IMR-90 (cell line): ENCODE data around the gene HOXD10. TPM values are rescaled to one million over a fixed set of nuclear protein-coding genes. Genes with fewer than 3 reads are reported as not detected.

Source experiments
- ATAC-seq: fragments of 200-7000 bp; cut with Tn5 transposase; 2 replicates; pipeline ENCODE4 v1.9.1; 2020; ENCODE audit warnings: low read depth, mild to moderate bottlenecking, moderate library complexity
- BruUV-seq: library from RNA; stranded (reverse); fragments of 400-500 nt; replicated peaks from 2 replicates; lab custom pipeline; 2021; lab: Mats Ljungman, UMichigan
- CTCF ChIA-PET: fragments of 300-600 bp; formaldehyde crosslinking; extraction: SDS; loops from one replicate; lab custom pipeline; 2021; ENCODE audit warnings: antibody characterized with exemption; lab: Yijun Ruan, JAX
- POLR2A ChIA-PET: fragments of 300-600 bp; sonication (Branson Sonifier 250); formaldehyde crosslinking; loops from one replicate; lab custom pipeline; 2022; ENCODE audit warnings: antibody characterized with exemption; ENCODE audit not compliant: unreplicated experiment; lab: Charles Lee
- DNase-seq: peaks from one replicate; pipeline ENCODE4 v3.0.0; 2013
- H2AFZ ChIP-seq: replicated peaks from 2 replicates; pipeline ENCODE3; 2013; ENCODE audit warnings: low read length, mild to moderate bottlenecking; ENCODE audit not compliant: poor library complexity
- H2AK5ac ChIP-seq: 2 replicates; pipeline ENCODE4 v1.6.1; 2013; ENCODE audit warnings: low read depth, low read length, inconsistent platforms
- H2AK9ac ChIP-seq: replicated peaks from 2 replicates; pipeline ENCODE3; 2013; ENCODE audit warnings: mild to moderate bottlenecking, low read depth, low read length, moderate library complexity; ENCODE audit not compliant: poor library complexity
- H2BK120ac ChIP-seq: 2 replicates; pipeline ENCODE4 v1.6.1; 2013; ENCODE audit warnings: low read depth, low read length, inconsistent platforms
- H2BK15ac ChIP-seq: 3 replicates; pipeline ENCODE4 v1.6.1; 2013; ENCODE audit warnings: low read depth, low read length, inconsistent platforms
- H2BK20ac ChIP-seq: 2 replicates; pipeline ENCODE4 v1.6.1; 2013; ENCODE audit warnings: low read depth, mild to moderate bottlenecking, inconsistent platforms, low read length, moderate library complexity
- H2BK5ac ChIP-seq: 2 replicates; pipeline ENCODE4 v1.6.1; 2013; ENCODE audit warnings: mild to moderate bottlenecking, low read depth, low read length, inconsistent platforms; ENCODE audit not compliant: poor library complexity, severe bottlenecking
- H3K14ac ChIP-seq: replicated peaks from 2 replicates; pipeline ENCODE4 v1.6.1; 2013; ENCODE audit warnings: low read depth, low read length, inconsistent platforms
- H3K18ac ChIP-seq: 2 replicates; pipeline ENCODE4 v1.6.1; 2013; ENCODE audit warnings: low read depth, low read length, control low read depth
- H3K23ac ChIP-seq: 2 replicates; pipeline ENCODE4 v1.6.1; 2013; ENCODE audit warnings: low read depth, low read length, inconsistent platforms
- H3K27ac ChIP-seq: 2 replicates; pipeline ENCODE4 v1.5.1; 2013; ENCODE audit warnings: mild to moderate bottlenecking, control low read depth, low read length; ENCODE audit not compliant: insufficient read depth
- H3K27me3 ChIP-seq: 2 replicates; pipeline ENCODE4 v1.6.1; 2013; ENCODE audit warnings: low read length; ENCODE audit not compliant: control insufficient read depth, insufficient read depth
- H3K36me3 ChIP-seq: 2 replicates; pipeline ENCODE4 v1.6.1; 2013; ENCODE audit warnings: low read length, mixed read lengths; ENCODE audit not compliant: control insufficient read depth, insufficient read depth
- H3K4ac ChIP-seq: 2 replicates; pipeline ENCODE4 v1.6.1; 2013; ENCODE audit warnings: low read depth, low read length, inconsistent platforms
- H3K4me1 ChIP-seq: 2 replicates; pipeline ENCODE4 v1.6.1; 2013; ENCODE audit warnings: low read length, mixed read lengths; ENCODE audit not compliant: control insufficient read depth, insufficient read depth
- H3K4me2 ChIP-seq: 2 replicates; pipeline ENCODE4 v1.6.1; 2013; ENCODE audit warnings: low read depth, mild to moderate bottlenecking, control low read depth, low read length, moderate library complexity
- H3K4me3 ChIP-seq: 2 replicates; pipeline ENCODE4 v1.5.1; 2013; ENCODE audit warnings: low read depth, mild to moderate bottlenecking, control low read depth, low read length, moderate library complexity; ENCODE audit not compliant: insufficient read depth
- H3K56ac ChIP-seq: 2 replicates; pipeline ENCODE4 v1.6.1; 2013; ENCODE audit warnings: low read length, inconsistent platforms; ENCODE audit not compliant: insufficient read depth; ENCODE audit errors: extremely low read depth
- H3K79me1 ChIP-seq, 2 experiments: 2 replicates each; pipeline ENCODE4 v1.6.1; 2013; ENCODE audit warnings: low read length in 2 of 2, inconsistent platforms in 1 of 2, low read depth in 1 of 2
- H3K9ac ChIP-seq: 2 replicates; pipeline ENCODE4 v1.6.1; 2013; ENCODE audit warnings: low read depth, low read length, control low read depth
- H3K9me1 ChIP-seq: 2 replicates; pipeline ENCODE4 v1.6.1; 2013; ENCODE audit warnings: low read length, inconsistent platforms; ENCODE audit not compliant: insufficient read depth
- H3K9me3 ChIP-seq: 2 replicates; pipeline ENCODE4 v1.6.1; 2013; ENCODE audit warnings: low read length; ENCODE audit not compliant: control insufficient read depth, insufficient read depth
- H4K20me1 ChIP-seq: 2 replicates; pipeline ENCODE4 v1.6.1; 2013; ENCODE audit warnings: low read length, inconsistent platforms; ENCODE audit not compliant: insufficient read depth
- H4K5ac ChIP-seq: 2 replicates; pipeline ENCODE4 v1.6.1; 2013; ENCODE audit warnings: mild to moderate bottlenecking, low read depth, low read length, control low read depth
- H4K8ac ChIP-seq, 2 experiments: 2 replicates each; pipeline ENCODE4 v1.6.1; 2013; ENCODE audit warnings: low read depth in 2 of 2, low read length in 2 of 2, control low read depth in 1 of 2, inconsistent platforms in 1 of 2
- H4K91ac ChIP-seq: 2 replicates; pipeline ENCODE4 v1.6.1; 2013; ENCODE audit warnings: low read depth, low read length, inconsistent platforms; ENCODE audit not compliant: insufficient read depth
- BHLHE40 ChIP-seq: fragments of 150-350 bp; IDR thresholded peaks from 2 replicates; pipeline ENCODE4 v1.6.1; 2016; ENCODE audit warnings: mild to moderate bottlenecking, low read depth, low read length
- CHD1 ChIP-seq: IDR thresholded peaks from 2 replicates; pipeline ENCODE4 v1.6.1; 2012; ENCODE audit warnings: low read depth, low read length, improper control_type of control experiment
- ELK1 ChIP-seq: fragments of 150-350 bp; IDR thresholded peaks from 2 replicates; pipeline ENCODE4 v1.6.1; 2016; ENCODE audit warnings: low read depth, mild to moderate bottlenecking, low read length, moderate library complexity, borderline replicate concordance
- MAFK ChIP-seq: IDR thresholded peaks from 2 replicates; pipeline ENCODE4 v1.6.1; 2012; ENCODE audit warnings: low read depth, low read length, improper control_type of control experiment
- MXI1 ChIP-seq: IDR thresholded peaks from 2 replicates; pipeline ENCODE4 v1.6.1; 2012; ENCODE audit warnings: low read depth, mild to moderate bottlenecking, low read length, moderate library complexity, borderline replicate concordance
- POLR2A ChIP-seq: IDR thresholded peaks from 2 replicates; pipeline ENCODE4 v1.6.1; 2012; ENCODE audit warnings: mild to moderate bottlenecking, low read depth, low read length
- RAD21 ChIP-seq: IDR thresholded peaks from 2 replicates; pipeline ENCODE4 v1.6.1; 2012; ENCODE audit warnings: low read length, improper control_type of control experiment
- RCOR1 ChIP-seq: IDR thresholded peaks from 2 replicates; pipeline ENCODE4 v1.6.1; 2012; ENCODE audit warnings: mild to moderate bottlenecking, low read length, improper control_type of control experiment; ENCODE audit not compliant: insufficient replicate concordance
- RFX5 ChIP-seq: IDR thresholded peaks from 2 replicates; pipeline ENCODE4 v1.8.0; 2012; ENCODE audit warnings: low read depth, mild to moderate bottlenecking, low read length, moderate library complexity
- SMC3 ChIP-seq: fragments of 150-350 bp; IDR thresholded peaks from 2 replicates; pipeline ENCODE4 v1.6.1; 2016; ENCODE audit warnings: low read depth, mild to moderate bottlenecking, antibody characterized with exemption, low read length, moderate library complexity
- whole genome bisulfite sequencing, 2 experiments: methylation state at CpG; one replicate each; pipeline versions ENCODE4 v1.1.5 to v1.1.7; 2013; ENCODE audit warnings: missing lambda C conversion rate in 2 of 2; ENCODE audit not compliant: insufficient read length in 1 of 2; ENCODE audit errors: extremely low coverage in 2 of 2; 5-methylcytosine and 5-hydroxymethylcytosine counted together
- dilution Hi-C: fragments of 300-500 bp; cut with HindIII; formaldehyde crosslinking; loops from one replicate; pipeline ENCODE4 v1.14.3; 2018; ENCODE audit warnings: low sequenced_read_pairs; ENCODE audit not compliant: unreplicated experiment
- in situ Hi-C: fragments of 300-500 bp; cut with MboI; formaldehyde crosslinking; loops from 3 replicates; pipeline ENCODE4 v1.14.3; 2019; ENCODE audit warnings: low sequenced_read_pairs, inconsistent platforms, mixed read lengths
- intact Hi-C: fragments of 100-400 bp; cut with micrococcal nuclease; formaldehyde crosslinking; loops from 2 replicates; pipeline ENCODE4 v1.10.0; 2022
- polyA plus RNA-seq, 3 experiments: library from polyadenylated mRNA; depleted of rRNA; stranded (reverse); fragments of >200 nt; gene quantifications; 2 replicates each; pipeline ENCODE4 v1.2.3, GENCODE V29; 2012; ENCODE audit warnings: low replicate concordance in 1 of 3
- total RNA-seq: library from RNA; depleted of rRNA; stranded (reverse); fragments of >200 nt; gene quantifications from 2 replicates; pipeline ENCODE4 v1.2.3, GENCODE V29; 2012
- TF ChIP-seq, protein P1 (sequence below): conservative IDR thresholded peaks from 2 replicates; pipeline ENCODE4 v1.5.1; 2012; ENCODE audit warnings: mild to moderate bottlenecking, low read depth, low read length, improper control_type of control experiment
- TF ChIP-seq, protein P2 (sequence below): fragments of 150-350 bp; IDR thresholded peaks from 2 replicates; pipeline ENCODE4 v1.6.1; 2017; ENCODE audit warnings: mild to moderate bottlenecking, antibody characterized with exemption, low read length, low read depth

The HOXD10 gene
- total and polyA plus RNA-seq, 2 of the 4 experiments (the other 2 are of a cell fraction): not detected

DNA sequence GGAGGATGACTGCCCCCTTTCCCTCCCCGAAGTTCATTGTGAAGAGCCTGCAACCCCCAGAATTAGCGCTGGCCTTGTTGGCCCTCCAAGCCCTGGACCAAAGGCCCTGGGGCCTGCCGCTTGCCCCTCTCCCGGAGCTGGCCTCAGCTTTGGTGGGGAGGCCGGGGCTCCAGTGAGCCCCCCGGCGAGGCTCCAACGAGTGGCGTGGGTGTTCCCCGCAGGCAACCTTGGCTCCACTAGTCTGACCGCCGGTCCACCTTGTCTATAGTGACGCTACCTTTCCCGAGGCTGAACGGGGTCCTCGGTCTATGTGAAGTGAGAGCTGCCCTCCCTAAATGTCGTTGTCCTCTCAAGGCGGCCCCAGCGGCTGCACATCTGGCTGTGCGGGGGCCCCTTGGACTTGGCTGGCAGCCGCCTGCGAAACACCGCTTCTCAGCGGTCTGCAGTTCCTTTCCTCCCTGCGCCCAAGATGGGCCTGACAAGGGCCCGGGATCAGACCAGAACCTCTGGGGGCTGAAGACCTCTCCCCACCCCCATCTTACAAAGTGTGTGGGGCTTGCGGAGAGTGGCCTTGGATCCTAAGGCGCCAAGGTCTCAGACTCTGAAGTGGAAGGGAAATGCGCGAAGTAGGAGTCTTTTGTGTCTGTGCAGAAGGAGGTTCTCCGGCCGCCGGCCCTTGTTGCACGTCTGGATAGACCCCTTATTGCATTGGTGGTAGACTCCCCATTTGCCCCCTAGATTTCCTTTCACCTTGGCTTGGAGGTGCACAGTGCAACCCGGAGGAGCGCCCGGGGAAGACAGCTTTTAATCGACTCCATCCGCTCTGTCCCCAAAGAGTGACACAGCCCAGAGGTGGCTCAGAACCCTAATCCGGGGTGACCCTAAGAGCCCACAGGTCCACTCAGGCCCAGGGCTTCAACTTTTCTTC is 3.9 kb upstream of the HOXD10 start:
- H4K20me1 ChIP-seq: no peaks in the 10 kb centered on the region
- CTCF ChIA-PET: no interaction called here
- H3K18ac ChIP-seq: no peak overlapping the region

More for the DNA sequence above, 3.9 kb upstream of the HOXD10 start:
- no peak for ATAC-seq
- peaks cover 10% of the 10 kb centered on the region for H3K9me3 ChIP-seq
- no peak overlapping the region for H3K4ac ChIP-seq
- no peak overlapping the region for H2AK5ac ChIP-seq
- in situ Hi-C loops: no loop called here
- dilution Hi-C loops: no loop called here
- H2BK15ac ChIP-seq: no peak overlapping the region
- no peak overlapping the region for H2BK20ac ChIP-seq
- intact Hi-C loops: no loop called here
- peak overlapping the region; percentile 8 for H2AFZ ChIP-seq
- no TSS peak for BruUV-seq
- H3K27me3 ChIP-seq: peaks cover 91% of the 10 kb centered on the region
- no peak overlapping the region for H4K5ac ChIP-seq
- no peak overlapping the region for H4K8ac ChIP-seq
- no peaks in the 10 kb centered on the region for H3K36me3 ChIP-seq
- H3K79me1 ChIP-seq: no peaks in the 10 kb centered on the region
- H2BK5ac ChIP-seq: no peak overlapping the region
- no peak overlapping the region for H3K56ac ChIP-seq
- POLR2A ChIA-PET: no interaction called here
- H3K27ac ChIP-seq: no peak overlapping the region
- H2AK9ac ChIP-seq: no peak overlapping the region
- no peaks in the 10 kb centered on the region for H3K9me1 ChIP-seq
- H3K23ac ChIP-seq: no peak overlapping the region
- H3K4me1 ChIP-seq: no peaks in the 10 kb centered on the region
- no peak overlapping the region for H3K4me3 ChIP-seq
- no peak for TF ChIP-seq CHD1
- TF ChIP-seq RAD21: no peak
- TF ChIP-seq POLR2A: no peak
- TF ChIP-seq, protein P1, sequence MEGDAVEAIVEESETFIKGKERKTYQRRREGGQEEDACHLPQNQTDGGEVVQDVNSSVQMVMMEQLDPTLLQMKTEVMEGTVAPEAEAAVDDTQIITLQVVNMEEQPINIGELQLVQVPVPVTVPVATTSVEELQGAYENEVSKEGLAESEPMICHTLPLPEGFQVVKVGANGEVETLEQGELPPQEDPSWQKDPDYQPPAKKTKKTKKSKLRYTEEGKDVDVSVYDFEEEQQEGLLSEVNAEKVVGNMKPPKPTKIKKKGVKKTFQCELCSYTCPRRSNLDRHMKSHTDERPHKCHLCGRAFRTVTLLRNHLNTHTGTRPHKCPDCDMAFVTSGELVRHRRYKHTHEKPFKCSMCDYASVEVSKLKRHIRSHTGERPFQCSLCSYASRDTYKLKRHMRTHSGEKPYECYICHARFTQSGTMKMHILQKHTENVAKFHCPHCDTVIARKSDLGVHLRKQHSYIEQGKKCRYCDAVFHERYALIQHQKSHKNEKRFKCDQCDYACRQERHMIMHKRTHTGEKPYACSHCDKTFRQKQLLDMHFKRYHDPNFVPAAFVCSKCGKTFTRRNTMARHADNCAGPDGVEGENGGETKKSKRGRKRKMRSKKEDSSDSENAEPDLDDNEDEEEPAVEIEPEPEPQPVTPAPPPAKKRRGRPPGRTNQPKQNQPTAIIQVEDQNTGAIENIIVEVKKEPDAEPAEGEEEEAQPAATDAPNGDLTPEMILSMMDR: no peak
- TF ChIP-seq MAFK: no peak
- no peak for TF ChIP-seq RFX5
- no peak for TF ChIP-seq ELK1
- TF ChIP-seq BHLHE40: no peak
- no peak for TF ChIP-seq RCOR1
- TF ChIP-seq MXI1: no peak
- TF ChIP-seq, protein P2, sequence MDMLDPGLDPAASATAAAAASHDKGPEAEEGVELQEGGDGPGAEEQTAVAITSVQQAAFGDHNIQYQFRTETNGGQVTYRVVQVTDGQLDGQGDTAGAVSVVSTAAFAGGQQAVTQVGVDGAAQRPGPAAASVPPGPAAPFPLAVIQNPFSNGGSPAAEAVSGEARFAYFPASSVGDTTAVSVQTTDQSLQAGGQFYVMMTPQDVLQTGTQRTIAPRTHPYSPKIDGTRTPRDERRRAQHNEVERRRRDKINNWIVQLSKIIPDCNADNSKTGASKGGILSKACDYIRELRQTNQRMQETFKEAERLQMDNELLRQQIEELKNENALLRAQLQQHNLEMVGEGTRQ: no peak
- no peak for TF ChIP-seq SMC3
- no peak overlapping the region for H2BK120ac ChIP-seq
- H3K9ac ChIP-seq: no peak overlapping the region
- H3K14ac ChIP-seq: no peak overlapping the region
- WGBS, 2 experiments: 5% methylated on average over 11 of the region's 40 CpGs; no CpG with 5 or more reads in 1 of the 2 experiments
- H4K91ac ChIP-seq: no peak overlapping the region
- no peak for DNase-seq
- no peak overlapping the region for H3K4me2 ChIP-seq
